ENCODE results near the gene CD27. TPM values are rescaled to one million over a fixed set of nuclear protein-coding genes. Genes with fewer than 3 reads are reported as not detected.
"Not testable (repeated sequence)": the region's sequence is repeated elsewhere in the genome, so short reads cannot be mapped to it uniquely, and the experiment has no call there.

CD27 gene
- total RNA-seq, 4 donors from 2014 or later = 0.50 to 0.96 (median 0.65) TPM; not detected in 1

- TF ChIP-seq CTCF (IDR thresholded peaks at IDR 0.05) = no peak
Observed at GRCh38 chr12:6425590-6426531, 18.9 kb upstream of the CD27 start.

GRCh38 chr12:6426882-6427671 is 17.7 kb upstream of the CD27 start:
- DNase-seq (ENCODE audit: low spot score) (no peak), ATAC-seq (ENCODE audit: low FRiP score) (no peak)
- TF ChIP-seq CTCF (IDR thresholded peaks at IDR 0.05) = no peak

More at GRCh38 chr12:6425590-6426531, 18.9 kb upstream of the CD27 start:
- no peak for DNase-seq (ENCODE audit: low spot score)
- ATAC-seq (ENCODE audit: low FRiP score) = no peak

GRCh38 chr12:6427796-6428195 is 17.0 kb upstream of the CD27 start:
- ATAC-seq (ENCODE audit: low FRiP score); DNase-seq (ENCODE audit: low spot score): not testable (repeated sequence)

- DNase-seq (ENCODE audit: low spot score) (no peak), ATAC-seq (ENCODE audit: low FRiP score) (no peak)
- TF ChIP-seq CTCF (IDR thresholded peaks at IDR 0.05) = no peak
Observed at GRCh38 chr12:6428326-6428725, 16.4 kb upstream of the CD27 start.

- no peak for TF ChIP-seq CTCF (IDR thresholded peaks at IDR 0.05)
- peak; percentile 95 for ATAC-seq (ENCODE audit: low FRiP score)
- peak; percentile 97 for DNase-seq (ENCODE audit: low spot score)
Observed at GRCh38 chr12:6430124-6430989, 14.4 kb upstream of the CD27 start.

- TF ChIP-seq CTCF (IDR thresholded peaks at IDR 0.05) = no peak
- DNase-seq (ENCODE audit: low spot score) = no peak
- ATAC-seq (ENCODE audit: low FRiP score) = no peak
Observed at GRCh38 chr12:6432991-6433390, 11.8 kb upstream of the CD27 start.
